ENCODE results near the gene GNA15.

The GNA15 gene

DNA sequence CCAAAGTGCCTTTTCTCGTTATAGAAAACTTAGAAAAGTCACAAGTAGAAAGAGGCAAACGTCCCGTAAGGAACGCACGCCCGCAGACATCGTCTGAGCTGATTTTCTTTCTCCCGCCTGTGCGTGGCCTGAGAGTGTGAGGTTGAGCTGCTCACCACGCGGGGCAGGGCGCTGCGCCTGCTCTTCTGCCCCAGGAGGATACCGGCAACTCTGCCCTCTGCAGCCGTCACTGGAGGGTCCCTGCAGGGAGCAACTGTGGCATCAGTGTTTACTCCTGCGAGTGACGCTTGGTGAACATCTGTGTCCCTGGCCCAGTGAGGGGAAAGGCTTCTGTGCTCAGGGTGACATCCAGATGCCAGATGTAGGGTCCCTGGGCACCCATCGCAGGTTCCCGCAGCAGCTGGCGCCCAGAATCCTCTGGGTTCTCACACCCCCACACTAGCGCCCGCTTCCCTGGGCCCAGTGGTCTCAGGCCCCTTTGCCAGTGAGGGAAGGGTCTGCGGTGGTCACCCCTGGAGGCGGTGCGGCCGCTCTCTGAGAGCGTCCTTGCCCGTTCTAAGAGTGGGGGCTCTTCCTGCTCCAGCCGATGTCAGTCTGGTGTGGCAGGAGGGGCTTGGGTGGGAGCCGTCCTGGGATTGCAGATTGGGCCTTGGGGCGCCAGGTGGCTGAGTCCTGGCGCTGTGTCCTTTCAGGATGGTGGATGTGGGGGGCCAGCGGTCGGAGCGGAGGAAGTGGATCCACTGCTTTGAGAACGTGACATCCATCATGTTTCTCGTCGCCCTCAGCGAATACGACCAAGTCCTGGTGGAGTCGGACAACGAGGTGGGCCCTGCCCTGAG, 17.4 kb upstream of the GNA15 start:
- TF ChIP-seq, protein P1, sequence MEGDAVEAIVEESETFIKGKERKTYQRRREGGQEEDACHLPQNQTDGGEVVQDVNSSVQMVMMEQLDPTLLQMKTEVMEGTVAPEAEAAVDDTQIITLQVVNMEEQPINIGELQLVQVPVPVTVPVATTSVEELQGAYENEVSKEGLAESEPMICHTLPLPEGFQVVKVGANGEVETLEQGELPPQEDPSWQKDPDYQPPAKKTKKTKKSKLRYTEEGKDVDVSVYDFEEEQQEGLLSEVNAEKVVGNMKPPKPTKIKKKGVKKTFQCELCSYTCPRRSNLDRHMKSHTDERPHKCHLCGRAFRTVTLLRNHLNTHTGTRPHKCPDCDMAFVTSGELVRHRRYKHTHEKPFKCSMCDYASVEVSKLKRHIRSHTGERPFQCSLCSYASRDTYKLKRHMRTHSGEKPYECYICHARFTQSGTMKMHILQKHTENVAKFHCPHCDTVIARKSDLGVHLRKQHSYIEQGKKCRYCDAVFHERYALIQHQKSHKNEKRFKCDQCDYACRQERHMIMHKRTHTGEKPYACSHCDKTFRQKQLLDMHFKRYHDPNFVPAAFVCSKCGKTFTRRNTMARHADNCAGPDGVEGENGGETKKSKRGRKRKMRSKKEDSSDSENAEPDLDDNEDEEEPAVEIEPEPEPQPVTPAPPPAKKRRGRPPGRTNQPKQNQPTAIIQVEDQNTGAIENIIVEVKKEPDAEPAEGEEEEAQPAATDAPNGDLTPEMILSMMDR (IDR thresholded peaks at IDR 0.05; ENCODE audit: low read depth, low read length, missing control alignments), result no peak
- DNase-seq (ENCODE audit: extremely low read depth, low read depth), result no peak
- H3K4me3 ChIP-seq (replicated peaks; ENCODE audit: low read depth, low read length), result no peak overlapping the region

GRCh38 chr19:3119071-3119595, 16.7 kb upstream of the GNA15 start:
- TF ChIP-seq, protein P1 (IDR thresholded peaks at IDR 0.05; ENCODE audit: low read depth, low read length, missing control alignments), result no peak
- no peak for DNase-seq (ENCODE audit: extremely low read depth, low read depth)
- H3K4me3 ChIP-seq (replicated peaks; ENCODE audit: low read depth, low read length), result no peak overlapping the region

- TF ChIP-seq, protein P1 (IDR thresholded peaks at IDR 0.05; ENCODE audit: low read depth, low read length, missing control alignments), result no peak
- no peak overlapping the region for H3K4me3 ChIP-seq (replicated peaks; ENCODE audit: low read depth, low read length)
Observed at GRCh38 chr19:3119693-3120380, 16.0 kb upstream of the GNA15 start.

DNA sequence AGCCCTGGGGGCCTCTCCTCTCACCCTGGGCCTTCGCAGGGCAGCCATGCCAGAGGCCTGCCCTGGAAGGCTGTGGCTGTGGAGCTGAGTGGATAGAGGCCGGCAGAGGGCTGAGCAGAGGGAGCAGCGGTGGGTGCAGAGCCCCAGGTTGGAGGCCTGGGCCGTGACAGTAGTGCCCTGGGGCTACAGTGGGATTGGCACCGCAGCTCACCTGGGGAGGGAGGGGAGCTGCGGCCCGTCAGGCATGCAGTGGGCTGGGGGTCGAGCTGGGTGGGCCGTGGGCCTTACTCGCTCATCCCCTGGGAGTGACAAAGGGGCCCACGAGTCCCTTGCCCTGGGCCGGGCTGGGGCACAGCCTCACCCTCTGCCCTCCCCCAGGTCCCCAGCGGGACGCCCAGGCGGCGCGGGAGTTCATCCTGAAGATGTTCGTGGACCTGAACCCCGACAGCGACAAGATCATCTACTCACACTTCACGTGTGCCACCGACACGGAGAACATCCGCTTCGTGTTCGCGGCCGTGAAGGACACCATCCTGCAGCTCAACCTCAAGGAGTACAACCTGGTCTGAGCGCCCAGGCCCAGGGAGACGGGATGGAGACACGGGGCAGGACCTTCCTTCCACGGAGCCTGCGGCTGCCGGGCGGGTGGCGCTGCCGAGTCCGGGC, 15.1 kb upstream of the GNA15 start:
- TF ChIP-seq, protein P1 (IDR thresholded peaks at IDR 0.05; ENCODE audit: low read depth, low read length, missing control alignments), result no peak
- H3K4me3 ChIP-seq (replicated peaks; ENCODE audit: low read depth, low read length), result no peak overlapping the region
- DNase-seq (ENCODE audit: extremely low read depth, low read depth), result no peak

More at GRCh38 chr19:3119693-3120380, 16.0 kb upstream of the GNA15 start:
- DNase-seq (ENCODE audit: extremely low read depth, low read depth), result no peak

DNA sequence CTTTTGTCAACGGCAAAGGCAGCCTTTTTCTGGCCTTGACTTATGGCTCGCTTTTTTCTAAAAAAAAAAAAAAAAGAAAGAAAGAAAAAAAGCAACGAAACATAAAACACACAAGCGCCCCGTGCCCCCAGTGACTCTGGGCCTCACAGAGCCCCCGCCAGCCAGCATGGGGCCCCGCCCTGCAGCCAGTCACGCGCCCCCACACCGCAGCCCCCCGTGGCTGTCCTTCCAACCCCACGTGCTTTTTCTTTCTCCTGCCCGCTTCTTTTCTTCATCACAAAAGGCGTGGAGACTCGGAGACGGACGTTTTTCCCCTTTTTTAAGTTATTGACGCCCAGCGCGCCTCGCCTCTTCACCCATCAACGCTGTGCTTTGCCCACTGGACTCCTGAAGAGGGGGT, 14.4 kb upstream of the GNA15 start:
- TF ChIP-seq, protein P1 (IDR thresholded peaks at IDR 0.05; ENCODE audit: low read depth, low read length, missing control alignments), result no peak
- no peak overlapping the region for H3K4me3 ChIP-seq (replicated peaks; ENCODE audit: low read depth, low read length)
- DNase-seq (ENCODE audit: extremely low read depth, low read depth), result no peak

DNA sequence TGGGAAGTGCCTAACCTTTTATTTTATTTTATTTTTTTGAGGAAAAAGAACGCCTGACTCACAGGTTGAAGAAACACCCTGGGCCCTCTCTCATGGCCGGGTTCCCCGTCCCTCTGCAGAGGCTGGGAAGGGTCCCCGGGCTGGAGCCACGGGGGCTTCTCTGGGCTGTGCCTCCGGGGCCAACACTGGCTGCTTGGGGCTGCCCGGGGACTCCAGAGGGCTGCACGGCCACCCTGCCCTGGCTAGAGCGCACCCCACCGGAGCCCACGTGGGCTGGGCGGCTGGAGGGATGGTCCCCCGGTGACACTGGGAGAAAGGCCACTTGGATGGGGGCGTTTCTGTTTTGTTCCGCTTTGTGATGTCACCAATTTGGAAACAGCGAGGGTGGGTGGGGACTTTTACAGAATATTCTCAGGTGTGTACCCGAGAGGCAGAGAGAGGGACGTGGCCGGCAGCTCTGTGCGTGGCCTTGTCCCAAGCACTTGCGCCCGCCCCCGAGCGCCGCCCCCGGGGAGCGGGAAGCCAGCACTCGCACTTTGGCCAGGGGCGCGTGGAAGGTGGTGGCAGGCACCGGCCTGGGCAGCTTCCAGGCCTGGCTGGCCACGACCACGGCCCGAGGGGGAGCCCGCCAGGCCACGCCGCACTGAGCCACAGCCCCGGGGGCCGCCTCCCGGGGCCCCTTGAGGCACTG, 13.9 kb upstream of the GNA15 start:
- DNase-seq (ENCODE audit: extremely low read depth, low read depth), result no peak
- no peak overlapping the region for H3K4me3 ChIP-seq (replicated peaks; ENCODE audit: low read depth, low read length)
- TF ChIP-seq, protein P1 (IDR thresholded peaks at IDR 0.05; ENCODE audit: low read depth, low read length, missing control alignments), result no peak

Measured in HFF-Myc (cell line).